DOHH2 (cell line): ENCODE results near the gene PCBP3.

Source experiments
- CTCF ChIP-seq: fragments of 200-600 bp; sonication (generic); IDR thresholded peaks from one replicate; pipeline ENCODE4 v1.5.1; 2014; ENCODE audit warnings: antibody characterized with exemption, mild to moderate bottlenecking, low read depth, low read length; ENCODE audit not compliant: poor library complexity, severe bottlenecking
- EZH2phosphoT487 ChIP-seq: fragments of 200-600 bp; sonication (generic); IDR thresholded peaks from 2 replicates; pipeline ENCODE4 v1.6.1; 2017; ENCODE audit warnings: borderline replicate concordance, mild to moderate bottlenecking, antibody characterized with exemption, low read length, moderate library complexity, mixed read lengths

DNA sequence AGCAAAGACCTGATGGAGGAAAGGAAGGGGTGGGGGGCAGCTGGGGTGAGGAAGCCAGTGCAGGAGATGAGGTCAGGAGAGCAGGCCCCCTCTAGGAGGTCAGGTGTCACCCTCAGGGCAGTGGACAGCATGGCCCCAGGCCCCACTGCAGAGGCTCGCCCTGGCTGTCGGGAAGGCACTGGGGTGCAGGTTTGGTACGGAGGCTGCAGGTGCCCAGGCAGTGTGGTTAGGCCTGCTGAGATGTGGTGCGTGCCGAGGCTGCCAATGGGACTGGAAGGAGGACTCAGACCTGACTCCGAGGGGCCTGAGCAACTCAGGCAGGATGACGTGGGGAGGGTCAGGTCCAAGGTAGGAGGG, 82.3 kb downstream of the PCBP3 start:
- no peak for TF ChIP-seq CTCF
- TF ChIP-seq EZH2phosphoT487 = no peak
